GM13976 (cell line): Measurements from ENCODE around the gene CABLES1.

Experiments used
- DNase-seq: peaks from one replicate; pipeline ENCODE4 v3.0.0; 2012; ENCODE audit warnings: low spot score
- CTCF ChIP-seq: IDR thresholded peaks from 2 replicates; pipeline ENCODE4 v1.5.1; 2012; ENCODE audit warnings: borderline replicate concordance, mild to moderate bottlenecking; ENCODE audit not compliant: insufficient read depth; ENCODE audit errors: extremely low read depth, missing control alignments, control extremely low read depth
- in situ Hi-C: fragments of 300-500 bp; cut with MboI; formaldehyde crosslinking; loops from one replicate; pipeline ENCODE4 v1.12.0; 2022; ENCODE audit warnings: low sequenced_read_pairs, mixed read lengths, inconsistent platforms; ENCODE audit not compliant: unreplicated experiment

CABLES1 gene

GRCh38 chr18:23136326-23137096 is 1.2 kb downstream of the CABLES1 start:
- TF ChIP-seq CTCF: no peak
- peak; percentile 71 for DNase-seq
- in situ Hi-C loops: no loop called here

- no peak for TF ChIP-seq CTCF
- no peak for DNase-seq
- in situ Hi-C loops: no loop called here
Observed at GRCh38 chr18:23137097-23137635, 1.9 kb downstream of the CABLES1 start.

- no peak for TF ChIP-seq CTCF
- no peak for DNase-seq
- in situ Hi-C loops: no loop called here
Observed at GRCh38 chr18:23137788-23138216, 2.5 kb downstream of the CABLES1 start.

GRCh38 chr18:23138471-23138870 is 3.2 kb downstream of the CABLES1 start:
- DNase-seq: no peak
- in situ Hi-C loops: no loop called here
- no peak for TF ChIP-seq CTCF

GRCh38 chr18:23141104-23141999 is 6.1 kb downstream of the CABLES1 start:
- no peak for DNase-seq
- in situ Hi-C loops: no loop called here
- TF ChIP-seq CTCF: no peak

- no peak for DNase-seq
- no peak for TF ChIP-seq CTCF
- in situ Hi-C loops: no loop called here
Observed at GRCh38 chr18:23142251-23142929, 7.1 kb downstream of the CABLES1 start.
